Neural progenitor cell (in vitro differentiated cells): ENCODE measurements around the gene KCP. TPM values are rescaled to one million over a fixed set of nuclear protein-coding genes. Genes with fewer than 3 reads are reported as not detected.

ENCODE experiments used
- DNase-seq: peaks from one replicate; pipeline ENCODE4 v3.0.0-alpha.2; 2016; ENCODE audit warnings: low spot score
- H2AFZ ChIP-seq: fragments of 200-600 bp; sonication (generic); replicated peaks from 2 replicates; pipeline ENCODE4 v1.6.1; 2016; ENCODE audit warnings: antibody characterized with exemption
- H3F3A ChIP-seq: fragments of 200-600 bp; sonication (generic); 2 replicates; pipeline ENCODE4 v1.6.1; 2016; ENCODE audit warnings: antibody characterized with exemption, low read depth
- H3K27ac ChIP-seq: fragments of 200-600 bp; sonication (generic); 2 replicates; pipeline ENCODE4 v1.5.1; 2016; ENCODE audit warnings: mild to moderate bottlenecking
- H3K27me3 ChIP-seq: fragments of 200-600 bp; sonication (generic); 2 replicates; pipeline ENCODE4 v1.6.1; 2016; ENCODE audit warnings: mild to moderate bottlenecking, moderate library complexity
- H3K36me3 ChIP-seq: fragments of 200-600 bp; sonication (generic); 2 replicates; pipeline ENCODE4 v1.5.1; 2016
- H3K4me1 ChIP-seq: fragments of 200-600 bp; sonication (generic); 2 replicates; pipeline ENCODE4 v1.6.1; 2016; ENCODE audit warnings: mixed run types
- H3K4me2 ChIP-seq: fragments of 200-600 bp; sonication (generic); 2 replicates; pipeline ENCODE4 v1.6.1; 2016
- H3K4me3 ChIP-seq: fragments of 200-600 bp; sonication (generic); 2 replicates; pipeline ENCODE4 v1.5.1; 2016
- H3K79me2 ChIP-seq: fragments of 200-600 bp; sonication (generic); 2 replicates; pipeline ENCODE4 v1.6.1; 2016; ENCODE audit warnings: low read depth
- H3K9ac ChIP-seq: fragments of 200-600 bp; sonication (generic); 2 replicates; pipeline ENCODE4 v1.6.1; 2016
- H3K9me3 ChIP-seq: fragments of 200-600 bp; sonication (generic); 2 replicates; pipeline ENCODE4 v1.5.1; 2016; ENCODE audit warnings: low read depth
- H4K20me1 ChIP-seq: fragments of 200-600 bp; sonication (generic); 2 replicates; pipeline ENCODE4 v1.6.1; 2016; ENCODE audit warnings: low read depth
- H3K27ac Mint-ChIP-seq: 3 replicates; pipeline ENCODE4 v1.8.0; 2021; ENCODE audit warnings: mixed read lengths
- H3K27me3 Mint-ChIP-seq: 2 replicates; pipeline ENCODE4 v1.8.0; 2022; ENCODE audit warnings: low read depth, mild to moderate bottlenecking, inconsistent platforms, moderate library complexity, mixed read lengths; ENCODE audit not compliant: insufficient read depth
- H3K36me3 Mint-ChIP-seq: 3 replicates; pipeline ENCODE4 v1.8.0; 2021; ENCODE audit warnings: mixed read lengths
- H3K4me1 Mint-ChIP-seq: 3 replicates; pipeline ENCODE4 v1.8.0; 2021; ENCODE audit warnings: mixed read lengths
- H3K4me3 Mint-ChIP-seq: 3 replicates; pipeline ENCODE4 v1.8.0; 2021; ENCODE audit warnings: mild to moderate bottlenecking, moderate library complexity, mixed read lengths
- H3K9me3 Mint-ChIP-seq: 3 replicates; pipeline ENCODE4 v1.8.0; 2020; ENCODE audit warnings: mixed read lengths
- CTCF ChIP-seq: fragments of 200-600 bp; sonication (generic); IDR thresholded peaks from 2 replicates; pipeline ENCODE4 v1.5.1; 2017; ENCODE audit warnings: antibody characterized with exemption, mild to moderate bottlenecking
- EZH2 ChIP-seq: fragments of 200-600 bp; sonication (generic); IDR thresholded peaks from 2 replicates; pipeline ENCODE4 v1.6.1; 2017; ENCODE audit warnings: antibody characterized with exemption, mild to moderate bottlenecking, moderate library complexity
- EZH2phosphoT487 ChIP-seq: fragments of 200-600 bp; sonication (generic); IDR thresholded peaks from 2 replicates; pipeline ENCODE4 v1.6.1; 2017; ENCODE audit warnings: antibody characterized with exemption
- total RNA-seq: library from RNA; depleted of rRNA; stranded (reverse); fragments of >200 nt; gene quantifications from 2 replicates; pipeline ENCODE4 v1.2.3, GENCODE V29; 2015; ENCODE audit warnings: low replicate concordance

KCP gene
- total RNA-seq, 1 donor from 2014 or later, result 0.06 TPM

- H3K4me3 ChIP-seq, result no peak overlapping the region
- H3K27ac Mint-ChIP-seq, result no peak overlapping the region
- H3K27me3 Mint-ChIP-seq, result peaks cover 22% of the 10 kb centered on the region
- H2AFZ ChIP-seq, result no peak overlapping the region
- H3K4me1 Mint-ChIP-seq, result peaks cover 8% of the 10 kb centered on the region
- H3K4me1 ChIP-seq, result no peaks in the 10 kb centered on the region
- H3K9ac ChIP-seq, result no peak overlapping the region
- H3F3A ChIP-seq, result peaks cover 6% of the 10 kb centered on the region
- no peaks in the 10 kb centered on the region for H4K20me1 ChIP-seq
- peaks cover 30% of the 10 kb centered on the region for H3K27me3 ChIP-seq
- no peaks in the 10 kb centered on the region for H3K79me2 ChIP-seq
- TF ChIP-seq EZH2phosphoT487, result no peak
- TF ChIP-seq CTCF, result no peak
- no peak for TF ChIP-seq EZH2
- H3K4me2 ChIP-seq, result no peak overlapping the region
- DNase-seq, result no peak
- no peaks in the 10 kb centered on the region for H3K9me3 ChIP-seq
- no peak overlapping the region for H3K4me3 Mint-ChIP-seq
- peaks cover 4% of the 10 kb centered on the region for H3K9me3 Mint-ChIP-seq
- H3K36me3 ChIP-seq, result no peaks in the 10 kb centered on the region
- H3K27ac ChIP-seq, result no peak overlapping the region
- peaks cover 4% of the 10 kb centered on the region for H3K36me3 Mint-ChIP-seq
Observed at GRCh38 chr7:128931965-128932861, 21.7 kb upstream of the KCP start.

GRCh38 chr7:128931190-128931798 is 20.8 kb upstream of the KCP start:
- no peaks in the 10 kb centered on the region for H4K20me1 ChIP-seq
- no peaks in the 10 kb centered on the region for H3F3A ChIP-seq
- no peak overlapping the region for H3K4me3 Mint-ChIP-seq
- no peak overlapping the region for H3K4me2 ChIP-seq
- no peak overlapping the region for H3K27ac Mint-ChIP-seq
- H3K27me3 ChIP-seq, result peaks cover 21% of the 10 kb centered on the region
- TF ChIP-seq CTCF, result no peak
- no peak overlapping the region for H3K9ac ChIP-seq
- H3K79me2 ChIP-seq, result no peaks in the 10 kb centered on the region
- no peaks in the 10 kb centered on the region for H3K9me3 Mint-ChIP-seq
- no peak overlapping the region for H3K27ac ChIP-seq
- H3K27me3 Mint-ChIP-seq, result peaks cover 13% of the 10 kb centered on the region
- no peak overlapping the region for H3K4me3 ChIP-seq
- H3K4me1 Mint-ChIP-seq, result peaks cover 3% of the 10 kb centered on the region
- no peaks in the 10 kb centered on the region for H3K4me1 ChIP-seq
- DNase-seq, result no peak
- H3K9me3 ChIP-seq, result no peaks in the 10 kb centered on the region
- no peaks in the 10 kb centered on the region for H3K36me3 ChIP-seq
- H3K36me3 Mint-ChIP-seq, result no peaks in the 10 kb centered on the region
- H2AFZ ChIP-seq, result no peak overlapping the region

- TF ChIP-seq EZH2phosphoT487 (no peak), CTCF (no peak), EZH2 (no peak)
- H3K36me3 Mint-ChIP-seq, result no peaks in the 10 kb centered on the region
- no peaks in the 10 kb centered on the region for H3K27me3 ChIP-seq
- H3K4me3 ChIP-seq, result no peak overlapping the region
- no peak overlapping the region for H3K4me2 ChIP-seq
- no peak overlapping the region for H2AFZ ChIP-seq
- no peak overlapping the region for H3K27ac Mint-ChIP-seq
- no peaks in the 10 kb centered on the region for H3K4me1 ChIP-seq
- DNase-seq, result no peak
- no peak overlapping the region for H3K4me3 Mint-ChIP-seq
- no peaks in the 10 kb centered on the region for H3K36me3 ChIP-seq
- H3K27me3 Mint-ChIP-seq, result peaks cover under 1% of the 10 kb centered on the region
- H3K27ac ChIP-seq, result no peak overlapping the region
- H3K79me2 ChIP-seq, result no peaks in the 10 kb centered on the region
- H3K9ac ChIP-seq, result no peak overlapping the region
- no peaks in the 10 kb centered on the region for H4K20me1 ChIP-seq
- H3F3A ChIP-seq, result no peaks in the 10 kb centered on the region
- H3K9me3 Mint-ChIP-seq, result no peaks in the 10 kb centered on the region
- no peaks in the 10 kb centered on the region for H3K9me3 ChIP-seq
- peaks cover 3% of the 10 kb centered on the region for H3K4me1 Mint-ChIP-seq
Observed at GRCh38 chr7:128928882-128929788, 18.6 kb upstream of the KCP start.
